C4-2B (cell line): ENCODE data around the gene CDCA5.

Source experiments
- H3K27ac ChIP-seq: fragments of 450-650 bp; 2 replicates; pipeline ENCODE4 v1.5.1; 2017
- ZFX ChIP-seq: fragments of 450-650 bp; IDR thresholded peaks from 2 replicates; pipeline ENCODE4 v1.6.1; 2017
- TF ChIP-seq, protein P1 (sequence below): fragments of 450-650 bp; conservative IDR thresholded peaks from 2 replicates; pipeline ENCODE4 v1.5.1; 2017; ENCODE audit warnings: mild to moderate bottlenecking

CDCA5 gene

GRCh38 chr11:65055538-65055937 lies 28.3 kb downstream of the CDCA5 start:
- TF ChIP-seq ZFX = no peak
- TF ChIP-seq, protein P1, sequence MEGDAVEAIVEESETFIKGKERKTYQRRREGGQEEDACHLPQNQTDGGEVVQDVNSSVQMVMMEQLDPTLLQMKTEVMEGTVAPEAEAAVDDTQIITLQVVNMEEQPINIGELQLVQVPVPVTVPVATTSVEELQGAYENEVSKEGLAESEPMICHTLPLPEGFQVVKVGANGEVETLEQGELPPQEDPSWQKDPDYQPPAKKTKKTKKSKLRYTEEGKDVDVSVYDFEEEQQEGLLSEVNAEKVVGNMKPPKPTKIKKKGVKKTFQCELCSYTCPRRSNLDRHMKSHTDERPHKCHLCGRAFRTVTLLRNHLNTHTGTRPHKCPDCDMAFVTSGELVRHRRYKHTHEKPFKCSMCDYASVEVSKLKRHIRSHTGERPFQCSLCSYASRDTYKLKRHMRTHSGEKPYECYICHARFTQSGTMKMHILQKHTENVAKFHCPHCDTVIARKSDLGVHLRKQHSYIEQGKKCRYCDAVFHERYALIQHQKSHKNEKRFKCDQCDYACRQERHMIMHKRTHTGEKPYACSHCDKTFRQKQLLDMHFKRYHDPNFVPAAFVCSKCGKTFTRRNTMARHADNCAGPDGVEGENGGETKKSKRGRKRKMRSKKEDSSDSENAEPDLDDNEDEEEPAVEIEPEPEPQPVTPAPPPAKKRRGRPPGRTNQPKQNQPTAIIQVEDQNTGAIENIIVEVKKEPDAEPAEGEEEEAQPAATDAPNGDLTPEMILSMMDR = no peak

DNA sequence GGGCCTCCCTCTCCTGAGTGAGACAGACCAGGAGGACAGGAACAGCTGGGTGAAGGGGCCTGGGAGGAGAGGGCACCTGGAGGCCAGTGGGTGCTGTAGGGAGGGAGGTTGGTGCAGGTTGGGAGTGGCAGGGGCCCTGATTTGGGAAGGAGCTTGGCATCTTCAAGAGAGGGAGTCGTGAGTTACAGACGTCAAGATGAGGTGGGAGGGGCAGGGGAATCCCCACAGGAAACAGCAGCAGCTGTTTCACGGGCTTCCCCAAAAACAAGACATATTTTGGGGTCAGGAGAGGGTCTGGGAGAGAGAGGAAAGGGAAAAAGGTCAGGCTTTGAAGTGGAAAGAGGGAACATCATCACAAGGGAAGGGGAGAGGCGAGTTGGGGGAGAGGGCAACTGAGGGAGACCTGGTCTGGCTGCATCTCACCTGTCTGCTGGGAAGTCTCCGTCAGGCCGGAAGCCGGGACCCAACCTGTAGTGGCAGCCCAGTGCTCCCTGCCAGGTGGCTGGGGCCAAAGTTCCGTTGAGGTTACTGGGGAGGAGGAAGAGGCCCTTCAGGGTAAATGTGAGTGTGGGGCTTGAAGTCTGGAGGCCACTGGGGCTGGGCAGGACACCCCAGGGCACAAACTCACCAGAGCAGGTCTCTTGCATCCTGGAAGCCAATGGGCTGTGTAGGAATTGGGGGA lies 29.9 kb downstream of the CDCA5 start:
- TF ChIP-seq, protein P1 = no peak
- no peak for TF ChIP-seq ZFX
- H3K27ac ChIP-seq = no peak overlapping the region

More at GRCh38 chr11:65055538-65055937, 28.3 kb downstream of the CDCA5 start:
- H3K27ac ChIP-seq = no peak overlapping the region

- TF ChIP-seq ZFX = no peak
- TF ChIP-seq, protein P1 = no peak
- H3K27ac ChIP-seq = no peak overlapping the region
These were observed 32.4 kb downstream of the CDCA5 start for GRCh38 chr11:65051398-65051858.

DNA sequence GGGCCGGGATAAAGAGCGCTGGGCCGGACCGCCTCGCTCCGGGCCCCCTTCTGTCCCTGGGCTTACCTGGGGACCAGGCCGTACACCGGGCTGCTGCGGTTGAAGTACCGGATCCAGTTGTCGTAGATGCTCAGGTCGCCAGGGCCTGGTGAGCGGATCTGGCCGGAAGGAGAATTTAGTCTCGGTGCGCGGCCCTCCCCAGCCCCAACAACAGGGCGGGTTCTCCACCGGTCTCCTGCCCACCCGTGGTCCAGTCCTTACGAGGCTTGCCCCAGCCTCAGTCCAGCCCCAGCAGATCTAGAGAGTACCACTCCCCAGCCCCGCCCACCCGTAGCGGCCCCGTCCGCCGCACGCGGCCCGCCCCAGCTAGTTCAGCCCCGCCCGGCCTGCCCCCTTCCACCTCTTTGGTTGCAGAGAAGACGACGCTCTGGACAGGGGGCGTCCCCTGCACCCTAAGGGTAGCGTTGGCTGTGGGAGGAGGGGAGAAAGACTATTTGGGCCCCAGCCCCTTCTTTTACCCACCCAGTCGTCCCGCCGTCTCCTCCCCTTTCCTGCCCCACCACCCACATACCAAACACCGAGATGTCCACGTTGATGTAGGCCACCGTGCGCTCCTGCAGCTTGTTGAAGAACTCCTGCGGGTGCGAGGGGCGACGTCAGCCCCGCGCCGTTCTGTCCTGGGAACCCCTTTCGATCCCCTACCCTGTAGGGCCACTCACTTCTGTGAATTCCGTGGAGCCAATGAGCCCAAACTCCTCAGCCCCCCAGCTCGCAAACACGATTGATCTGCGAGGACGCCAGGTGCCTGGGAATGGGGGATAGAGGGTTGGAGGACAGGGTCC lies 36.0 kb downstream of the CDCA5 start:
- no peak overlapping the region for H3K27ac ChIP-seq
- TF ChIP-seq, protein P1 = no peak
- no peak for TF ChIP-seq ZFX

GRCh38 chr11:65045728-65046127 lies 38.1 kb downstream of the CDCA5 start:
- no peak overlapping the region for H3K27ac ChIP-seq
- TF ChIP-seq, protein P1 = no peak
- TF ChIP-seq ZFX = no peak

DNA sequence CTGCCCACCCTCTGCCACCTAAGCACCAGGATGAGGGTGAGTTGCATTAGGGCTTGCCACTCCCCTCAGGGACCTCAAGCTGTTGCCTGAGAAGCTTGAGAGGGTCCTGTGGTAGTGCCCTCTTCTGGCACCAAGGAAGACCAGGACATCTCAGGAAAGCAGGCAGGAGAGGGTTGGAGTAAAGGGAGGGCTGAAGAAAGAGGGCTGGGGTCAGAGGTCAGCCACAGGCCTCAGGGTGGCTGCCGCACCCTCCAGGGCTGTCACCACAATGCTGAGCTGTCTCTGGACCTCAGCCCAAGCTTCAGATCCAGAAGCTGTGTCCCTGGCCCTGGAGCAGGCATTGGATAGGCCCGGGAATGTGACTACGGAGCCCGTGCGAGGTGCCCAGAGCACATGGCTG lies 38.8 kb downstream of the CDCA5 start:
- TF ChIP-seq, protein P1 = no peak
- TF ChIP-seq ZFX = no peak
- no peak overlapping the region for H3K27ac ChIP-seq

DNA sequence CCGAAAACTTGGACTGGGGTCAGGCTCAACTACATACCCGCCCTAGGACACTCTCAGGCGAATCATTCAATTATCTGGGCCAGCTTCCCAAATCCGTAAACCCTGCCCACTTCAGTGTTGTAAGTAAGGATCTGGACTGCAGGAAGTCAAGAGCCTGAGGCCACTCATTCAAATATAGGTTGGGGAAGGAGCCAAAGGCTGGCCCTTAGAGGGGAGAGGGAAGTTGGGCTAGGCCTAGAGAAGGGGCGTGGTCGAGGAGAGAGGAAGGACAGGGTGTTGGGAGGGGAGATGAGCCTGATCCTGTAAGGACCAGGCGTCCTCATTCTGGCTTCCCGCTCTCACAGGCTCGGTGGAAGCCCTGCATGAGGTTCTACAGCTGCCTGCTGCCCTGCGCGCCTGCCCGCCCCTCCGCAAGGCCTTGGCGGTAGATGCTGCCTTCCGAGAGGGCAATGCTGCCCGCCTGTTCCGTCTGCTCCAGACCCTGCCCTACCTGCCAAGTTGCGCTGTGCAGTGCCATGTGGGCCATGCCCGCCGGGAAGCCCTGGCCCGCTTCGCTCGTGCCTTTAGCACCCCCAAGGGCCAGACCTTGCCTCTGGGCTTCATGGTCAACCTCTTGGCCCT lies 39.8 kb downstream of the CDCA5 start:
- TF ChIP-seq ZFX = no peak
- TF ChIP-seq, protein P1 = no peak
- H3K27ac ChIP-seq = no peak overlapping the region
